ACC112 (cell line): ENCODE data around the gene RBPMS2.
"Not testable (repeated sequence)": the region's sequence is repeated elsewhere in the genome, so short reads cannot be mapped to it uniquely, and the experiment has no call there.

Experiments used
- H2AFZ ChIP-seq: fragments of 200-600 bp; sonication (generic); one replicate; pipeline ENCODE4 v1.6.0; 2017; ENCODE audit warnings: antibody characterized with exemption, low read length; ENCODE audit not compliant: unreplicated experiment
- H3K27ac ChIP-seq: fragments of 200-600 bp; sonication (generic); 2 replicates; pipeline ENCODE4 v1.5.1; 2014; ENCODE audit warnings: low read depth, mild to moderate bottlenecking, antibody characterized with exemption, low read length, moderate library complexity
- H3K27me3 ChIP-seq: fragments of 200-600 bp; sonication (generic); 2 replicates; pipeline ENCODE4 v1.6.1; 2014; ENCODE audit warnings: mild to moderate bottlenecking, antibody characterized with exemption, low read length, moderate library complexity, mixed read lengths; ENCODE audit not compliant: insufficient read depth
- H3K36me3 ChIP-seq: fragments of 200-600 bp; sonication (generic); 2 replicates; pipeline ENCODE4 v1.6.1; 2016; ENCODE audit warnings: mild to moderate bottlenecking, antibody characterized with exemption, low read length, moderate library complexity, mixed read lengths; ENCODE audit not compliant: insufficient read depth
- H3K4me1 ChIP-seq: fragments of 200-600 bp; sonication (generic); one replicate; pipeline ENCODE4 v1.6.1; 2016; ENCODE audit warnings: low read length, mixed read lengths; ENCODE audit not compliant: insufficient read depth, unreplicated experiment, control insufficient read depth
- H3K4me3 ChIP-seq: fragments of 200-600 bp; sonication (generic); 2 replicates; pipeline ENCODE4 v1.5.1; 2014; ENCODE audit warnings: mild to moderate bottlenecking, low read depth, low read length
- H3K79me2 ChIP-seq: fragments of 200-600 bp; sonication (generic); one replicate; pipeline ENCODE4 v1.6.0; 2016; ENCODE audit warnings: low read length; ENCODE audit not compliant: control insufficient read depth, unreplicated experiment, insufficient read depth

Gene RBPMS2

GRCh38 chr15:64807751-64808222 lies 32.4 kb upstream of the RBPMS2 start:
- no peaks in the 10 kb centered on the region for H3K36me3 ChIP-seq

DNA sequence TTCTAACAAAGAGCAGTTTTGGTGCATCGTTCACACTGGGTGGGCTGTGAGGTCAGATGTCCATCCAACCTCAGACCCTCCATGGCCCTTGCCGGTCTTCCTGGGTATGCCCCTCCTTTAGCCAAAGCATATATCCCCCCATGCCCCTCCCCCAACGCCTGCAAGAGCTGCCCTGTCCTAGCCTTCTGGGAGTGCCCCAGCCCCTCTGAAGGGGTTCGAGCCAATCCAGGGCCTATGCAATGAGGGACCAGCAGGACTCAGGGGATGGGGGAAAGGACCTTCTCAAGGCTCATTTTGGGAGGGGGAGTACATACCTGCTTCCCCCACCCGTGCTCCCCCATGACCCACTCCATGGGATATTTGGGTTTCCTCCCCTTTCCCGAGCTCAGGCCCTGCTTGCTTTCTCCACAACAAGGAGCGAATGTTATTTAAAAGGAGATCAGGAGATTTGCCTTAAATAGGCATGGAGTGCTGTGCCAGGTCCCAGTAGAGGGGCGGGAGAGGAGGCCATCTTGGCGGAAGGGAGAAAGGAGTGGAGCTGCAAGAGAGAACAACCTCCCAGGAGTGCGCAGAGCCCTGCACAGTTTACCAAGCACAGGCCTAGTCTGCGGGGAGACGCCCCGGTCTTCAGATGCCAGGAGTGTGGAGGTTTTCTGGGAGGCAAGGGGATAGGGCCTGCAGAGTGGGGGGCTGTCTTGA lies 31.8 kb upstream of the RBPMS2 start:
- H3K4me3 ChIP-seq = no peak overlapping the region

More at GRCh38 chr15:64807751-64808222, 32.4 kb upstream of the RBPMS2 start:
- Histone ChIP-seq H2AFZ (no peak overlapping the region), H3K79me2 (no peaks in the 10 kb centered on the region), H3K4me3 (no peak overlapping the region), H3K4me1 (peaks cover 5% of the 10 kb centered on the region), H3K27me3 (no peaks in the 10 kb centered on the region), H3K27ac (no peak overlapping the region)

GRCh38 chr15:64806509-64806908 lies 31.1 kb upstream of the RBPMS2 start:
- peaks cover 11% of the 10 kb centered on the region for H3K4me1 ChIP-seq
- H2AFZ ChIP-seq = no peak overlapping the region
- H3K27me3 ChIP-seq = no peaks in the 10 kb centered on the region
- no peak overlapping the region for H3K27ac ChIP-seq
- no peaks in the 10 kb centered on the region for H3K79me2 ChIP-seq
- H3K4me3 ChIP-seq = no peak overlapping the region
- no peaks in the 10 kb centered on the region for H3K36me3 ChIP-seq

More for the DNA sequence above, 31.8 kb upstream of the RBPMS2 start:
- Histone ChIP-seq H3K27me3 (no peaks in the 10 kb centered on the region), H3K4me1 (peaks cover 7% of the 10 kb centered on the region), H3K36me3 (no peaks in the 10 kb centered on the region), H2AFZ (no peak overlapping the region), H3K27ac (no peak overlapping the region), H3K79me2 (no peaks in the 10 kb centered on the region)

DNA sequence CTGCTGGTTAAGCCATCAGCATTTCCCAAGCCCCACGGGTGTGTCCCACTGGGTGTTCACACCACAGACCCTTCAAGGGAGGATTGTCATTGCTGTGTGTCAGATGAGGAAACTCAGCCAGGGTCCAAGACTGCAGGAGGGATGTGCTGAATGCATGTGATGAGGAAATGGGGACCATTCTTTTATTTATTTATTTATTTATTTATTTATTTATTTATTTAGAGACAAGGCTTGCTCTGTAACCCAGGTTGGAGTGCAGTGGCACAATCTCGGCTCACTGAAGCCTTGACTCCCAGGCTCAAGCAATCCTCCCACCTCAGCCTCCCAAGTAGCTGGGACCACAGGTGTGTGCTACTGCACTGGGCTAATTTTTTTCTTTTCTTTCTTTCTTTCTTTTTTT lies 29.2 kb upstream of the RBPMS2 start:
- peaks cover 6% of the 10 kb centered on the region for H3K4me1 ChIP-seq
- H3K27me3 ChIP-seq = no peaks in the 10 kb centered on the region
- H3K27ac ChIP-seq = no peak overlapping the region

GRCh38 chr15:64803526-64803925 lies 28.1 kb upstream of the RBPMS2 start:
- H3K4me1 ChIP-seq = peaks cover 6% of the 10 kb centered on the region
- H3K27ac ChIP-seq = no peak overlapping the region
- no peaks in the 10 kb centered on the region for H3K79me2 ChIP-seq
- no peaks in the 10 kb centered on the region for H3K36me3 ChIP-seq
- no peak overlapping the region for H2AFZ ChIP-seq
- H3K27me3 ChIP-seq = no peaks in the 10 kb centered on the region
- no peak overlapping the region for H3K4me3 ChIP-seq

More for the DNA sequence above, 29.2 kb upstream of the RBPMS2 start:
- Histone ChIP-seq H3K79me2 (no peaks in the 10 kb centered on the region), H3K36me3 (no peaks in the 10 kb centered on the region), H2AFZ (no peak overlapping the region), H3K4me3 (no peak overlapping the region)

DNA sequence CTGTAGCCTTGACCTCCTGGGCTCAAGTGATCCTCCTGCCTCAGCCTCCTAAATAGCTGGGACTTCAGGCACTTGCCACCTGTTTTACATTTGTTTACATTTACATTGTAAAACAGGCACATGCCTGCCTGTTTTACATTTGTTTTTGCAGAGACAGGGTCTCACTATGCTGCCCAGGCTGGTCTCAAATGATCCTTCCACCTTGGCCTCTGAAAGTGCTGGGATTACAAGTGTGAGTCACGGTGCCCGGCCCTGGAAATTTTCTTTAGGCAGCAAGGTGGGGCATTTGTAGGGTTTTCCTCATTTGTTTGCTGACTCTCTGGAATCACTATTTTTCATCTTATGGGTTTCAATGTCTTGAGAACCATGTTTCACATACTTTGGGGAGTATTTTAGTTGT lies 25.1 kb upstream of the RBPMS2 start:
- Histone ChIP-seq H3K79me2 (no peaks in the 10 kb centered on the region), H3K27ac (no peak overlapping the region), H3K4me3 (no peak overlapping the region), H2AFZ (no peak overlapping the region), H3K36me3 (no peaks in the 10 kb centered on the region), H3K27me3 (no peaks in the 10 kb centered on the region), H3K4me1 (peaks cover 6% of the 10 kb centered on the region)

DNA sequence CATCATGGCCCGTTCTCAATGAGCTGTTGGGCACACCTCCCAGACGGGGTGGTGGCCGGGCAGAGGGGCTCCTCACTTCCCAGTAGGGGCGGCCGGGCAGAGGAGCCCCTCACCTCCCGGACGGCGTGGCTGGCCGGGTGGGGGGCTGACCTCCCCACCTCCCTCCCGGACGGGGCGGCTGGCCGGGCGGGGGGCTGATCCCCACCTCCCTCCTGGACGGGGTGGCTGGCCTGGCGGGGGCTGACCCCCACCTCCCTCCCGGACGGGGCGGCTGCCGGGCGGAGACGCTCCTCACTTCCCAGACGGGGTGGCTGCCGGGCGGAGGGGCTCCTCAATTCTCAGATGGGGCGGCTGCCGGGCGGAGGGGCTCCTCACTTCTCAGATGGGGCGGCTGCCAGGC lies 23.5 kb upstream of the RBPMS2 start:
- H3K79me2 ChIP-seq, H3K36me3 ChIP-seq, H3K27ac ChIP-seq, H3K27me3 ChIP-seq, H3K4me1 ChIP-seq, H3K4me3 ChIP-seq, H2AFZ ChIP-seq: not testable (repeated sequence)

GRCh38 chr15:64795921-64796320 lies 20.5 kb upstream of the RBPMS2 start:
- not testable (repeated sequence) for H3K36me3 ChIP-seq, H3K27me3 ChIP-seq, H3K27ac ChIP-seq, H3K79me2 ChIP-seq, H2AFZ ChIP-seq, H3K4me3 ChIP-seq, H3K4me1 ChIP-seq

- not testable (repeated sequence) for H3K4me1 ChIP-seq, H3K36me3 ChIP-seq, H3K4me3 ChIP-seq, H2AFZ ChIP-seq, H3K27me3 ChIP-seq, H3K79me2 ChIP-seq, H3K27ac ChIP-seq
These were observed 19.9 kb upstream of the RBPMS2 start for GRCh38 chr15:64795299-64795698.

- no peaks in the 10 kb centered on the region for H3K4me1 ChIP-seq
- no peaks in the 10 kb centered on the region for H3K79me2 ChIP-seq
- no peak overlapping the region for H3K27ac ChIP-seq
- H3K4me3 ChIP-seq = no peak overlapping the region
- H3K27me3 ChIP-seq = no peaks in the 10 kb centered on the region
- no peaks in the 10 kb centered on the region for H3K36me3 ChIP-seq
- H2AFZ ChIP-seq = no peak overlapping the region
These were observed 16.9 kb upstream of the RBPMS2 start for GRCh38 chr15:64792282-64792681.

DNA sequence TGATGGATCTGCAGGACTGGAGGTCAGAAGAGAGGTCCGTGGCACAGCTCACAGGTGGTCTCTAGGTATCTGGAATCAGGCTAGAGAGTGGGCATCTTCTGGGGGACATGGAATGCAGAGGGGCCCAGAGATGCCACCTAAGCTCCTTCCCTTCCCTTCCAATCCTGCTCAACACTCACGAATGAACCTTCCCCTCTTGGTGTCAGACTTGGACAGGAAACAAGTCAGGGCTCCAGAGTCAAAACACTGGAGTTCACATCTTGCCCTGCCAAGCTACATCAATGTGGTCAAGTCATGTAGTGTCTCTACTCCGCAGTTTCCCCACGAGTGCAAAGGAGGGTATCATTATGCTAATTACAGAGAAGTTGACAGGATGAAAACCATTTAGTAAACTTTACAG lies 16.0 kb upstream of the RBPMS2 start:
- H3K36me3 ChIP-seq = no peaks in the 10 kb centered on the region
- H2AFZ ChIP-seq = no peak overlapping the region
- no peaks in the 10 kb centered on the region for H3K4me1 ChIP-seq
- H3K27ac ChIP-seq = no peak overlapping the region
- no peaks in the 10 kb centered on the region for H3K79me2 ChIP-seq
- H3K4me3 ChIP-seq = no peak overlapping the region
- H3K27me3 ChIP-seq = no peaks in the 10 kb centered on the region
